Stimulated activated CD8-positive, alpha-beta memory T cell treated with anti-CD3 and anti-CD28 coated beads, Interleukin-15, amount 100 ng/mL, for 1 hour (primary cell): ENCODE measurements around the gene CHRM4.

Experiments used
- DNase-seq: peaks from one replicate; pipeline ENCODE4 v3.0.0-alpha.2; 2020; ENCODE audit warnings: low read depth

CHRM4 gene

DNA sequence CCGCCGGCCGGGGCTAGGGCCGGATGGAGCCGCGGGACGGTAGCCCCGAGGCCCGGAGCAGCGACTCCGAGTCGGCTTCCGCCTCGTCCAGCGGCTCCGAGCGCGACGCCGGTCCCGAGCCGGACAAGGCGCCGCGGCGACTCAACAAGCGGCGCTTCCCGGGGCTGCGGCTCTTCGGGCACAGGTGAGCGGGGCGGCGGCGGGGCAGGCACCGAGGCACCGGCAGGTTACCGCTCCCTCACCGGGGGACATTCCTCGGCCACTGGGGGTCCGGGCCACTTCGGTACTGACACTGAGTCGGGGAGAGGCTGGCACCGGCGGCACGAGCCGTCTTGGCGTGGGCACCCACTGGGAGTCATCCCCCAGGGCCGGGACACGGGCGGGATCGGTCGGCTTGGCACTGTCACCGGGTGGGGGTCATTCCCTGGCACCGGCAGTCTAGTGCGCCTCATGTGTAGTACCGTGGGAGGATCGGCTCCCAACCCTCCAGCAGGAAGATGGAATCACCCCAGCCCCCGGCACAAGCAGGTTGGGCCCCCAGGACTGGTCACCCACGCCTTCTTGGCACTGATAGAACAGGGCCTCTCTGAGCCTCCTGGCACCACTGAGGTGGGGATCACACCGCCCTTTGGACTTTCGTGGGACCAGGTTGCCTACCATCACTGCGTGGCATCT, 43.8 kb downstream of the CHRM4 start:
- no peak for DNase-seq

DNA sequence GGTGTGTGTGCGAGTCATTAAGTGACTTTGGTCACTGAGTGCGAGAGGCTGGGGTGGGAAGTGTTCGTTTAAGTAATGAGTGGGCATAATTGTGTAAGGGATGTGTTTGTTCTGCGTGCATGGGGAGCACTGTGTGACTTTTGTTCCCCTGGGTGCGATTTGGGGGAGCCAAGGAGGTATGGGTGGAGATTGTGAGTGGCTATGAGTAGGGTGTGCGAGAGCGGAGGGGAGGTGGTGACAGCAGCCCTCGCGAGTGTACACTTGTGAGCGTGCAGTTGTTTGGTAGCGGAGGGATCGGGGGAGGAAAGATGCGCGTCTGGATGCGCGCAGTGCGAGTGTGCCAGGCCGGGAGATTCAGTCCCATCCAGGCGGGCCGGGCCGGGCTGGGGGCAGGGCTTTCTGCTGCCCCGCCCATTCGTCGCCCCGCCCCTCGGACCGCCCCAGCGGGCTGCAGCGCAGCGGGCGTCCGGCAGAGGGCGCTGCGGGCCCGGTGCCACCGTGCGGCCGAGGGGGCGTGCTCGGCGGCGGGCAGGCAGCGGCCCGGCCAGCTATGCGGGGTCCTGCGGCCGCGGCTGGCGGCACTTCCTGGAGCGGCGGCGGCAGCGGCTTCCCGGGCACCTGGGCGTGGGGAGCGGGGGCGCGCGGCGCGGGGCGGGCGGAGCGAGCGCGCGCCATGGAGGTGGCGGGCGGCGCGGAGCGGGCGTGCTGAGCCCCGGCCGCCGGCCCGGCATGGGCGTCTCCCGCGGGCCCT, 44.5 kb downstream of the CHRM4 start, which contains the start of gene DGKZ:
Gene DGKZ, plus strand, starts transcription at position 578 of the 751 bp plus-strand sequence. CDS start 197 bp downstream, outside the sequence.
- peak; percentile 73 for DNase-seq

GRCh38 chr11:46345881-46346484, 45.6 kb downstream of the CHRM4 start:
- DNase-seq = no peak

GRCh38 chr11:46345131-46345597, 46.4 kb downstream of the CHRM4 start:
- no peak for DNase-seq

- no peak for DNase-seq
These were observed 48.1 kb downstream of the CHRM4 start for GRCh38 chr11:46343520-46343919.

DNA sequence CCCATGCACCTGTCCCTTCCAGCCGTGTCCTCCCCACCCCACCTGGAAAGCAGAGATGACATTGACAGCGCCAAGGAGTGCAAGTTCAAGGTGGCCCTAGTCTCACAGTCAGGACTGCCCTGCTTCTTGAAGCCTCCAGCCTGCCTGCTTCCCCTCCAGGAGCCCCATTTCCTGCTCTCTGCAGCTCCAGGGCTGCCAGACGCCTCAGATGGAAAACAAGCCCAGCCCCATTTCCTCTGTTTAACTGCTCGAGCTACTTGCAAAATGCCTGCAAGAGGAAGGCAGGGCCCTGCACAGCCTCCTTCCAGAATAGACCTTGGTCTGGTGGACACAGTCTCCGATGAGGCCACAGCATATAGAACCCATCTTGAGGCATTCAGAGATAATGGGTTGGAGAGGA, 49.3 kb downstream of the CHRM4 start:
- no peak for DNase-seq

- no peak for DNase-seq
These were observed 50.1 kb downstream of the CHRM4 start for GRCh38 chr11:46341454-46341853.

DNA sequence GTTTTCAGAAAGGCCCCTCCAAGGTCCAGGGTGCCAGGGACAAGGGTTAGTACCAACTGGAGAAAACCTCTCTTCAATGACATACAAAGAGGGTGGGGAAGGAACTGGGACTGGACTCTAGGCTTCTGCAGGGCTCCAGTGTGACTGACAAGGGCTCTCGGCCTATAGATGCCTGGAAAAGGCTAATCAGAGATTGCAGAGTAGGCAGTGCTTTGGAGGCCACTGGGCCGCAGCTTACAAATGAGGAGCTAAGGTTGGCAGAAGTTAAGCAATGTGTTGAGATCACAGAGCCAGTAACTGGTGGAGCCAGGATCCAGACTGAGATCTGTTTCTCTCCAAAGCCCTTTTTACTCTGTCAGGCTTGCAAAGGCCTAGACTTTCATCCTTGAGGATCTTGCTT, 51.8 kb downstream of the CHRM4 start:
- DNase-seq = no peak

GRCh38 chr11:46338988-46339666, 52.4 kb downstream of the CHRM4 start:
- no peak for DNase-seq

GRCh38 chr11:46338636-46338987, 53.0 kb downstream of the CHRM4 start:
- DNase-seq = no peak

DNA sequence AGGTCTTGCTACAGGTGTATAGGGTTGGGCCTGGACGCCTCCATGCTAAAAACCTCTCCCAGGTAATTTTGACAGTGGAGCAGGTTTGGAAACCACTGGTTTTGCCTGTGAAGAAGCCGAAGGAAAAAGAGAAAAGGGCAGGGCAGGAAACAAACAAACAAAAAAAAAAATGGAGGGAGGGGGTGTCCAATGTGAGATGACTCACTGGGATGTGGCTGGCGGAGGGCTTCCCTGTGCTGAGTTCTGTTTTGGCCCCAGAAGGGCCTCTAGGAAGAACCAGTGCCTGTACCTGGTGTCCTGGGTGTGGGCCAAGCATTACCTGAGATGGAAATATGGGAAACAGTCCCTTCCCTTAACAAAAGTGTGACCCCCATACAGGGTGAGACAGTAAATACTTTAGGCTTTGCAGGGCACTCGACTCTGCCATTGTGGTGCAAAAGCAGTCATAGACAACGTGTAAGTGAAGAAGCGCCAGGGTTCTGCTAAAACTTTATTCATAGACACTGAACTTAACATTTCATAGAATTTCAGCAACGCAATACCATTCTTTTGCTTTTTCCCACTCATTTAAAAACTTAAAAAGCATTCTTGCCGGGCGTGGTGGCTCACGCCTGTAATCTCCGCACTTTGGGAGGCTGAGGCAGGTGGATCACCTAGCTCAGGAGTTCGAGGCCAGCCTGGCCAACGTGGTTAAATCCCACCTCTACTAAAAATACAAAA, 53.8 kb downstream of the CHRM4 start:
- DNase-seq = no peak

DNA sequence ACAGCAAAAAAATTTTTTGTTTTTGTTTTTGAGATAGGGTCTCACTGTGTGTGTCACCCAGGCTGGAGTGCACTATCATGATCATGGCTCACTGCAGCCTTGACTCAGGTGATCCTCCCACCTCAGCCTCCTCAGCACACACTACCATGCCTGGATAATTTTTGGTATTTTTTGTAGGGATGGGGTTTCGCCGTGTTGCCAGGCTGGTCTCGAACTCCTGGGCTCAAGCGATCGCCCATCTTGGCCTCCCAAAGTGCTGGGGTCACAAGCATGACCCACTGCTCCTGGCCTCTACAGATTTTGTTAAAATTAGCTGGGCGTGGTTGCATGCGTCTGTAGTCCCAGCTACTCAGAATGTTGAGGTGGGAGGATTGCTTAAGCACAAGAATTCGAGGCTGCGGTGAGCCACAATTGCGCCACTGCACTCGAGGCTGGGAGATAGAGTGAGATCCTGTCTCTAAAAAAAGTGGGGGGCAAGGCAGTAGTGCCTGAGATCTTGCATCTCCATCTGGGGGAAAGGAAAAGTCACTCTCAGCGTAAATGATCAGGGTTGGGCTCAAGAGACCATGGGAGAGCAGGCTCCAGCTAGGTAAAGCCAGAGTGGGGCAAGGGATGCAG, 54.9 kb downstream of the CHRM4 start:
- DNase-seq = no peak

DNA sequence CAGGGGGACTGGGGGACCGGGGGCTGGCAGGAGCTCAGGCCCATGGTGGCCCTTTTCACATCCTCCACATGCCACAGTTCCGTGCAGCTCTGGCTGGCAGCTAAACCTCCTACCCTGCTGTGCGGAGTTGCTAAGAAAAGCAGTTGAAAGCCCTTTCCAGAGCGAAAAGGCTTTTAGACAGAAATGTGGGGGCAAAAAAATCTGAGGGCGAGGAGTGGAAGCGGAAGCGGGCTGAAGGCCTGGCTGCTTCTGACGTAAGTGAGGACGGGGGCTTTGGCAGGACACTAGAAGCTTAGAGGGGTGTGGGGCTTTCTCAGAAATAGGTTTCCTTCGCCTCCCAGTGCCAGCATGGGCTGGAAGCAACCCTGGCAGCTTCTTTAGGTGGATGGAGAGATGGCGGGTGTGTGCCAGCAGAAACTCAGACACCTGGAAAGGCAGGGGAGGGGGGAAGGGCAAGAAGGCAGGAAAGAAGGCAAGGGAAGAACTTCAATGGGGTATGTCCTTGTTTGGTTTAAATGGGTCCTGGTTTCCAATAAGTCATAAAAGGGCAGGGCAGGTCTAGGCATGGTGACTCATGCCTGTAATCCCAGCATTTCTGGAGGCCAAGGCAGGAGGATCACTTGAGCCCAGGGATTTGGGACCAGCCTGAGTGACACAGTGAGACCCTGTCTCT, 55.5 kb downstream of the CHRM4 start:
- DNase-seq = no peak

- DNase-seq = no peak
These were observed 56.3 kb downstream of the CHRM4 start for GRCh38 chr11:46335271-46335670.

GRCh38 chr11:46334211-46334610, 57.4 kb downstream of the CHRM4 start:
- no peak for DNase-seq
